GM12874 (cell line): ENCODE measurements around the gene PTPRN2.

Source experiments
- TF ChIP-seq, protein P1 (sequence below): IDR thresholded peaks from 2 replicates; pipeline ENCODE4 v1.5.1; 2011; ENCODE audit warnings: low read depth, mild to moderate bottlenecking, control low read depth, low read length, moderate library complexity; ENCODE audit not compliant: insufficient read depth

Gene PTPRN2

GRCh38 chr7:157573244-157573643 is 1014.4 kb downstream of the PTPRN2 start:
- TF ChIP-seq, protein P1, sequence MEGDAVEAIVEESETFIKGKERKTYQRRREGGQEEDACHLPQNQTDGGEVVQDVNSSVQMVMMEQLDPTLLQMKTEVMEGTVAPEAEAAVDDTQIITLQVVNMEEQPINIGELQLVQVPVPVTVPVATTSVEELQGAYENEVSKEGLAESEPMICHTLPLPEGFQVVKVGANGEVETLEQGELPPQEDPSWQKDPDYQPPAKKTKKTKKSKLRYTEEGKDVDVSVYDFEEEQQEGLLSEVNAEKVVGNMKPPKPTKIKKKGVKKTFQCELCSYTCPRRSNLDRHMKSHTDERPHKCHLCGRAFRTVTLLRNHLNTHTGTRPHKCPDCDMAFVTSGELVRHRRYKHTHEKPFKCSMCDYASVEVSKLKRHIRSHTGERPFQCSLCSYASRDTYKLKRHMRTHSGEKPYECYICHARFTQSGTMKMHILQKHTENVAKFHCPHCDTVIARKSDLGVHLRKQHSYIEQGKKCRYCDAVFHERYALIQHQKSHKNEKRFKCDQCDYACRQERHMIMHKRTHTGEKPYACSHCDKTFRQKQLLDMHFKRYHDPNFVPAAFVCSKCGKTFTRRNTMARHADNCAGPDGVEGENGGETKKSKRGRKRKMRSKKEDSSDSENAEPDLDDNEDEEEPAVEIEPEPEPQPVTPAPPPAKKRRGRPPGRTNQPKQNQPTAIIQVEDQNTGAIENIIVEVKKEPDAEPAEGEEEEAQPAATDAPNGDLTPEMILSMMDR = no peak

GRCh38 chr7:157572622-157573021 is 1015.0 kb downstream of the PTPRN2 start:
- TF ChIP-seq, protein P1 = no peak

DNA sequence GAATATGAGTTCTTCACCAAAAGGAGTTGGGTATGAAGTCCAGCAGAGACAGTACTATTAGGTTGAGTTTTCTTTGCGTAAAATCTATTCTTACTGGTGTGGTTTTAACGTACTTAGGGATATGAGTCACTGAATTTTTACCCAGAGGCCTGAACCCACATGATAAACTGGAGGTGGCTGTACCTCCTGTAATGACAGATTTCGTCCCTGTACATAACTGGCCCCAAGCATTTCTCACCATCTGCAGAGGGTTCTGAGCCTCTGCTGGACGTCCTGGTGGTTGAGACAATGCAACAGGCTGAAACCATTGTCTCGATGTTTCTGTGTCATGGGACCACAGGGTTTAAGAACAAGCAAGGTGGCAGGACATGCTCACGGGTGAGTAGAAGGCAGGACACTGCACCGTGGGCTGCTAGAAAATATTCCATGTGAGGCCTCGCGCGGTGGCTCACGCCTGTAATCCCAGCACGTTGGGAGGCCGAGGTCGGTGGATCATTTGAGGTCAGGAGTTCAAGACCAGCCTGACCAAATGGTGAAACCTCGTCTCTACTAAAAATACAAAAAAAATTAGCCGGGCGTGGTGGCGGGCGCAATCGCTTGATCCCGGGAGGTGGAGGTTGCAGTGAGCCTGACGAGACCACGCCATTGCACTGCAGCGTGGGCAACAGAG is 1017.0 kb downstream of the PTPRN2 start:
- TF ChIP-seq, protein P1 = no peak

DNA sequence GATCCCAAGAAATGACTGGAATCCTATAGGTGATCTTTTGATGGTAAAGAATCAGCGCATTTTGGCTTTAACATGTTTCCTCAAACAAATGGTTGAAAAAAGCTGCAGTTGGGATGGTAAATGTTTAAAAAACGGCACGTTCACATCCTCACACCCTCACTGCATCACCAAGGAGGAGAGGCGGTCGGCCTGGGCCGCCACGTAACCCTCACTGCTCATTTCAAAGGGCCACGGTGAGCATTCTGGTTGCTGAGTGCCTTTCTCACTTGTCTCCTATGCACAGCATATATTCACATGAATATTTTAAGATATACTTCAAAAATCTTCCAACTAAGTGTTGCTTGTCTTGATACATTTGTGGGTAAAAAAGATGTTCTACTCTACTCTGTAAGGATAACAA is 1017.7 kb downstream of the PTPRN2 start:
- TF ChIP-seq, protein P1 = no peak

GRCh38 chr7:157568770-157569584 is 1018.6 kb downstream of the PTPRN2 start:
- TF ChIP-seq, protein P1 = no peak

DNA sequence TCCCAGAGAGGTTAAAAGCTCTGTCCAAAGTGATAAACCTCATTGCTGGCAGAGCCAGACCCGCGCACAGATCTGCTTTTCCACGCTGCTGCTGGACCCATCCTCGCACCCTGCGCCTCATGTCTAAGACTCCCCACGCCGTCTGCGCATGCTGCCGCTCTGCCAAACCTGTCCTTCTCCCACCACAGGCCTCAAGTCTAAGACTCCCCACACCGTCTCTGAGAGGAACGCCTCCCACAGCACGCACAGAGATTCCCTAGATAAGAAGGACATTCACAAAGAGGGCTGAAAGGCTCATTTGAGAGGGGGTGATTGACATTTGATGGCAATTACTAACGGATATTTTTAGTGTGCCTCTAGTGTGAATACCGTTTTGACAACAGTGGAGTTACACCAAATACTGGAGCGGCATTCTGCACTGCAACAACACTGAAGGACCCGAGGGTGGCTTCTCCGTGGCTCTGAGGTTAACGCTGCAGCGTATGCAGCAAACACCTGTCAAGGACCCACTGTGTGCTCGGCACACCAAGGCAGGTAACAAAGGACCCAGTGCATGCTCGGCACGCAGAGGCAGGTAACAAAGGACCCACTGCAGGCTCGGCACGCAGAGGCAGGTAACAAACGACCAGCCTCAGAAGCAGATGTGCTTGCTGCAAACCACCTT is 1019.4 kb downstream of the PTPRN2 start:
- TF ChIP-seq, protein P1 = no peak

DNA sequence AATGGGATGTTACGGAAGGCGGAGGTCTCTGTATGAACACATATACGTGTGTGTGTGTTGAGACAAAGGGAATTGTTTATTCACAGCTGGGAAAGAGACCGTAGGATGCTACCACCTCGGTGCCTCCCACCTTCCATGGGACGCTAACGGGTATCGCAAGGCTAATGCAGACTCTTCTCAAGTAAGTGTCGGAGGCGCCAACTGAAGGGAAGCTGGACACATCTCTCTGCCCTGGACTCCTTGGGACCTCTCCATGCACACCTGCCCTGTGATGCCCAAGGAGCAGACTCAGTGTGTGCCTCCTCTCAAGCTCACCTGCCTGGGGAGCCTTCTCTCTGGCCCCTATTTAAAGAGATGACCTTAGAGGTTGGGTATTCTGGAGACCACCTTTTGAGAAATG is 1020.0 kb downstream of the PTPRN2 start:
- TF ChIP-seq, protein P1 = no peak
